IPS-18c (cell line): ENCODE data around the gene RAP1B.
"Not testable (repeated sequence)": the region's sequence is repeated elsewhere in the genome, so short reads cannot be mapped to it uniquely, and the experiment has no call there.

Source experiments
- H3K4me3 ChIP-seq: 2 replicates; pipeline ENCODE4 v1.7.0; 2013; ENCODE audit warnings: low read depth, mild to moderate bottlenecking, low read length, moderate library complexity; ENCODE audit not compliant: insufficient read depth
- H3K9me3 ChIP-seq: one replicate; pipeline ENCODE4 v1.6.1; 2013; ENCODE audit warnings: mild to moderate bottlenecking, low read length, moderate library complexity; ENCODE audit not compliant: control insufficient read depth, insufficient read depth

The RAP1B gene

DNA sequence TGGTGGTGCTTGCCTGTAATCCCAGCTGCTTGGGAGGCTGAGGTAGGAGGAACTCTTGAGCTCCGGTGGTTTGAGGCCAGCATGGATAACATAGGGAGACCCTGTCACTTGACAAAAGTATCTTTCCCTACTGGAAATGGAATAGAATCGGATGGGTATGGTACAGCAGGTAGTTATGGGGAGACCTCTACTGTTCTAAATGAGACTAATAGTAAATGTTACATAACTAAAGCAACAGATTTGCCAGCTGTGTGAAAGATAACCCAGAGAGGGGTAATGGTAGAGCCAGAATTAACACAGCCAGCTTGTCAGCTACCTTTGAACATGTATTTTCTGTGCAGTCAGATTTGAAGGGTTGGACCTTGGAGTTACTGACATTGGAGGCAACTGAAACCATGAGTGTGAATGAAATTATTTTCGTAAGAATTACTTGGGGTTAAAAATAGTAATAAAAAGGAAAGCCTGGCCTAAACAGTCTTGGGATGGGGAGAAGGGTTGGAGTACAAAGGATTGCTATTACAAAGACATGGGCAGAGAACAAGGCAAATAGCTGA is 54.4 kb downstream of the RAP1B start:
- Histone ChIP-seq H3K4me3 (no peak overlapping the region), H3K9me3 (peaks cover 2% of the 10 kb centered on the region)

DNA sequence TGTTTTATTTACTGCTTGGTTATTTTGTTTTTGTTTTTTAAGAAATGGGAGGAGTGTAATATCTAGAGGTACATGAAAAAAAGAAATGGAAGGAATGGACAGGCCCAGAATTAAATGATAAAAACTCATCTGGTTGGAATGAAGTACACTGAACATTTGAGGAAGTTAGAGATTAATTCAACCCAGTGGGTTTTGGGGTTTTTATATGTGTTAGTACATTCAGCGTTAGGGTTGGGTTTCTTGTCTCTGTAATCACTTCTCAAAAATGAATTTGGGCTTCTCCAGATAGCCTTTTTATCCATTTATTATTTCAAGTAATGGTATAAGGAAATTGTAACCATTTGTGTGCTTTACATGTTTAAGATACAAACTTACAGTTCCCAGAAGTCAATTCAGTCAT is 56.6 kb downstream of the RAP1B start:
- H3K9me3 ChIP-seq = peaks cover 2% of the 10 kb centered on the region
- H3K4me3 ChIP-seq = no peak overlapping the region

GRCh38 chr12:68667896-68668295 is 57.2 kb downstream of the RAP1B start:
- no peak overlapping the region for H3K4me3 ChIP-seq
- H3K9me3 ChIP-seq = peaks cover 2% of the 10 kb centered on the region

- Histone ChIP-seq H3K4me3 (no peak overlapping the region), H3K9me3 (no peaks in the 10 kb centered on the region)
Observed at GRCh38 chr12:68671179-68671578, 60.5 kb downstream of the RAP1B start.

DNA sequence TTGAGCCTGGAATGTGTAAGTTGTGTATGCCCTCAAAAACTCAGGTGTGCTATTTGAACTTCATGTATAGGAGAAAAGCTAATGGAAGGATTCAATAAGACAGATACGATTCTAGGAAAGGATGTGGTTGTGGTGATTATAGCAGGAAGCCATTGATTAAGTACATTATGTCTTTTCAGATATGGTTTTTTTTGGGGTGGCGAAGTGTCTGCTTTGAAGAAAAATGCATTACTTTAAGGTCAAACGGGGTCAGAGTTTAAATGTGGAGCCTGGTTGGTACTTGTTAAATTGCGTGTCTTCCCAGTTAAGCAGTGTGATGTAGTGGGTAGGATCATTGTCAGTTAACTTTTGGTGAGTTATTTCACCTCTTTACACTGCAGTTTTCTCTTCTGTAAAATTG is 63.1 kb downstream of the RAP1B start:
- Histone ChIP-seq H3K9me3 (no peaks in the 10 kb centered on the region), H3K4me3 (no peak overlapping the region)

DNA sequence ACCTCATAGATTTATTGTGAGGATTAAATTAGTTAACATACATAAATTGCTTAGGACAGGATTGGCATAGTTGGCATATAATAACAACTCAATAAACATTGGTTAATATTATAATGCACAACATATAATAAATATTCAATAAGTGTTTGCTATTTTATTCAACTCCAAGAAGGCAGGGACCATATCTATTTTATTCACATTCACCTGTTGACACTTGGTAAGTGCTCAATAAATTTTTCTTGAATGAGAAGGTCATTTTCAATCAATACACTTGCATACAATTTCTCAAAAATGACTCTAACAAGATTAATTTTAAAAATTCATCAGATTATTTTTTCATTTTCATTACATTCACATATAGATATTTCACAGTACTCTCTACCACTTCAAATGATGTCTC is 63.7 kb downstream of the RAP1B start:
- Histone ChIP-seq H3K9me3 (no peaks in the 10 kb centered on the region), H3K4me3 (no peak overlapping the region)

DNA sequence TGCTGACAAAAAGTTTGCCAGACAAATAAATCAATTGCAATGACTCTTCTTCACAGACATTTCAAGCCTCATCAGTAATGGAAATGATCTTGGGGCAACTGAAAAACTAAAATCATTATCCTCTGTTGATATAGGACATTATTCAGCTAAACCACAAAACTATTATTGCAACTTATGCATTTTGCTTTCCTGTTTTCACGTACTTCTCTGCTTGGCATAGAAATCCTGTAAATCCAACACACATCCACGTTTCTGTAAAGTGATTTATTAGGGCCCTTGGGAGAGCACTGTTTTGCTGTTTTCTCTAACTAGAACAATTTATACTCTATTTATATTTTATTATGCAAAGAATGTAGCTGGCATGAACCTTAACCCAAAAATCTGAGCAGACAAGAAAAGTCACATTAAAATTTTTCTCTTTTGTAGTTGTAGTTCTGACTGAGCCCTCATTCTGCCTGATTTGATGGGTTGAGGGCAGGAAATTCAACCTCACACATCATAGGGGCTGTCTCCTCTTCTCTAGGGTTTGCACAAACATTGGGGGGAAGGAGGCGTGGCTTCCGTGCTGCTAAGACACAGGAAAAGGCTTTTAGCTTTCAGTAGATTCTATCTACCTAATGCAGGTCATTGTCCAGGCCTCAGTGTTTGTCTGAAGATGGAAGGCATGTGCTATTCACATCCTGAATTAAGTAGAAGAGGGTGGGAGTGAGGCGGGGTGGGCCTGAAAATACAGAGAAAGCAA is 64.6 kb downstream of the RAP1B start:
- Histone ChIP-seq H3K9me3 (no peaks in the 10 kb centered on the region), H3K4me3 (no peak overlapping the region)

DNA sequence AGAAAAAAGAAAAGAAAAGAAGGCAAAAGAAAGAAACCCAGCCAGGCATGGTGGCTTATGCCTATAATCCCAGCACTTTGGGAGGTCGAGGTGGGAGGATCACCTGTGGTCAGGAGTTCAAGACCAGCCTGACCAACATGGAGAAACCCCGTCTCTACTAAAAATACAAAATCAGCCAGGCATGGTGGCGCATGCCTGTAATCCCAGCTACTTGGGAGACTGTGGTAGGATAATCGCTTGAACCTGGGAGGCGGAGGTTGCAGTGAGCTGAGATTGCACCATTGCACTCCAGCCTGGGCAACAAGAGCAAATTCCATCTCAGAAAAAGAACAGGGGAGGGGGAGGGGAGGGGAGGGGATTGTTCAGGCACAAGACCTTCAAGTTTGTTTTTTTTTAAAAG is 66.2 kb downstream of the RAP1B start:
- H3K4me3 ChIP-seq, H3K9me3 ChIP-seq: not testable (repeated sequence)

DNA sequence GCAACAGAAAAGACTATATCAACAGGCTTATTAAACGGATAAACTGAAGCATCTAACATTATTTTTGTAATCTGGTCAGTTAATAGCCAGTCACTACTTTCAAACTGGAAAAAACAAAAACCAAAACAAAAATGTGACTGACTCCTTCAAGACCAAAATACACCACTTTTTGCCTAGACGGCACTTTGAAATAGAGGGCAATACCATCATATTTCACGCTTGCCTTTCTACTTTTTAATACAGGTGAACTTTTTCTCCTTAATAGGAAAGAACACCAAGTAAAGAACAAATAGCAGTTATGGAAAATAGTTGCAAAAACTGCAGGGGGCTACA is 75.5 kb downstream of the RAP1B start:
- H3K9me3 ChIP-seq = no peaks in the 10 kb centered on the region
- peak overlapping the region; percentile 88 for H3K4me3 ChIP-seq

DNA sequence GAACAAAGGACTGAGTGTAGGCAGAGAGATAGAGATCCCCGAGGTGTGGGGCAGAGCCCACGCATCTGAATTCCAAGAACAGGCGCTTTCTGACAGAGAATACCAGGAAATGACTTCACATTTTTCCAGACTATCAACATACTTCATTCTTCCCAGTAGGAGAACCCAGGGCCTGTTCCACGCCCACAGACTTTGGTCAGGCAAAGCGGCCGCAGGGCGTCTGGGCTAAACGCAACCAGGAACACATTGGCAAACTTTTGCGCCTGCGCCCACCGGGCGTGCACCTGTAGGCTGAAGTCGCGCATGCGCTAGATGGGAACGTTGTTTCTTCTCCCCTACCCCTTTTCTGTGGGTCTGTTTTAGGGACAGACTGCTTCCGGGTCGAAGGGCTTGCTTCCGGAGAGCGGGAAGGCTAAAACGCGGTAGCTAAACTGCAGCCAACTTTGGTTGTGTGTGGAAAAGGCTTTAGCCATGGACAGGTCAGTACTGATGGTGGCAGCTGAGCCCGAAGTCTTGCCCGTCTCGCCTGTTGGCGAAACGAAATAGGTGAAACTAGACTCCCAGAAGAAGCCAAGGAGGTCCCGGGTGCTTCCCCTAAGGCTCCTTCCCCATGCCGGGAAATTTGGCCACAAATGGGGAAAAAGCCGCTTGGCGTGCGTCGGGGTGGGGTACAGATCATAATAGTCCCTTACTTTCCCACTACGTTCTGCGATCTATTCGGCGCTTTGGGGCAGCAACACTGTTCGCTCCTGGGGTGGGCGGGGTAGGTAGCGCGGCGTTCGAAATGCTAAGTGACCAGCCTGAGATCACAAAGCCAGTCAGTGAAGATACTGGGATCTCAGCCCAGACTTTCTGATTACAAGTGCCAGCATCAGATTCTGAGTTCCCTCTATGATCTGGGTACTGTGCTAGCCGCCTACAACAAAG is 76.2 kb downstream of the RAP1B start, which contains the start of gene NUP107:
Gene NUP107, plus strand, starts transcription at position 384 of the 927 bp plus-strand sequence. Its CDS starts 88 bp downstream, at position 472.
- Histone ChIP-seq H3K9me3 (no peaks in the 10 kb centered on the region), H3K4me3 (peak within 1 kb of the TSS; percentile 88)

- H3K4me3 ChIP-seq = no peak overlapping the region
- H3K9me3 ChIP-seq = no peaks in the 10 kb centered on the region
Observed at GRCh38 chr12:68695454-68695853, 84.8 kb downstream of the RAP1B start.

- no peaks in the 10 kb centered on the region for H3K9me3 ChIP-seq
- no peak overlapping the region for H3K4me3 ChIP-seq
Observed at GRCh38 chr12:68699486-68699885, 88.8 kb downstream of the RAP1B start.
